ENCODE measurements around the gene AMER2.

The AMER2 gene

GRCh38 chr13:25198647-25199046 is 26.6 kb upstream of the AMER2 start:
- DNase-seq (ENCODE audit: low spot score in 2 of 2) (no peak), ATAC-seq (replicated peaks; ENCODE audit: extremely low read depth, poor library complexity, severe bottlenecking) (no peak)
- Mint-ChIP-seq H3K4me3 (no peak overlapping the region), H3K27ac (ENCODE audit: low read depth) (no peak overlapping the region), H3K4me1 (no peaks in the 10 kb centered on the region), H3K27me3 (peaks cover 59% of the 10 kb centered on the region), H3K36me3 (ENCODE audit: insufficient read depth) (no peaks in the 10 kb centered on the region), H3K9me3 (no peaks in the 10 kb centered on the region)

GRCh38 chr13:25196971-25197370 is 24.9 kb upstream of the AMER2 start:
- DNase-seq (ENCODE audit: low spot score in 2 of 2) (no peak), ATAC-seq (replicated peaks; ENCODE audit: extremely low read depth, poor library complexity, severe bottlenecking) (no peak)
- no peaks in the 10 kb centered on the region for H3K9me3 Mint-ChIP-seq
- no peaks in the 10 kb centered on the region for H3K36me3 Mint-ChIP-seq (ENCODE audit: insufficient read depth)
- H3K27me3 Mint-ChIP-seq = peaks cover 56% of the 10 kb centered on the region
- H3K4me1 Mint-ChIP-seq = no peaks in the 10 kb centered on the region
- no peak overlapping the region for H3K27ac Mint-ChIP-seq (ENCODE audit: low read depth)
- no peak overlapping the region for H3K4me3 Mint-ChIP-seq

- no peak overlapping the region for H3K4me3 Mint-ChIP-seq
- H3K27me3 Mint-ChIP-seq = peaks cover 64% of the 10 kb centered on the region
- H3K4me1 Mint-ChIP-seq = no peaks in the 10 kb centered on the region
- no peaks in the 10 kb centered on the region for H3K36me3 Mint-ChIP-seq (ENCODE audit: insufficient read depth)
- no peak for DNase-seq (ENCODE audit: low spot score in 2 of 2)
- H3K9me3 Mint-ChIP-seq = no peaks in the 10 kb centered on the region
- no peak for ATAC-seq (replicated peaks; ENCODE audit: extremely low read depth, poor library complexity, severe bottlenecking)
- no peak overlapping the region for H3K27ac Mint-ChIP-seq (ENCODE audit: low read depth)
Observed at GRCh38 chr13:25192936-25193335, 20.8 kb upstream of the AMER2 start.

- Mint-ChIP-seq H3K4me3 (no peak overlapping the region), H3K27ac (ENCODE audit: low read depth) (no peak overlapping the region), H3K9me3 (no peaks in the 10 kb centered on the region), H3K36me3 (ENCODE audit: insufficient read depth) (no peaks in the 10 kb centered on the region), H3K4me1 (no peaks in the 10 kb centered on the region), H3K27me3 (peaks cover 67% of the 10 kb centered on the region)
- no peak for ATAC-seq (replicated peaks; ENCODE audit: extremely low read depth, poor library complexity, severe bottlenecking)
- no peak for DNase-seq (ENCODE audit: low spot score in 2 of 2)
Observed at GRCh38 chr13:25192489-25192888, 20.4 kb upstream of the AMER2 start.

- H3K4me1 Mint-ChIP-seq = no peaks in the 10 kb centered on the region
- DNase-seq (ENCODE audit: low spot score in 2 of 2) (no peak), ATAC-seq (replicated peaks; ENCODE audit: extremely low read depth, poor library complexity, severe bottlenecking) (no peak)
- H3K27ac Mint-ChIP-seq (ENCODE audit: low read depth) = no peak overlapping the region
- no peaks in the 10 kb centered on the region for H3K36me3 Mint-ChIP-seq (ENCODE audit: insufficient read depth)
- H3K4me3 Mint-ChIP-seq = no peak overlapping the region
- H3K27me3 Mint-ChIP-seq = peaks cover 70% of the 10 kb centered on the region
- no peaks in the 10 kb centered on the region for H3K9me3 Mint-ChIP-seq
Observed at GRCh38 chr13:25192052-25192451, 20.0 kb upstream of the AMER2 start.

GRCh38 chr13:25190771-25191170 is 18.7 kb upstream of the AMER2 start:
- no peaks in the 10 kb centered on the region for H3K9me3 Mint-ChIP-seq
- H3K27ac Mint-ChIP-seq (ENCODE audit: low read depth) = no peak overlapping the region
- ATAC-seq (replicated peaks; ENCODE audit: extremely low read depth, poor library complexity, severe bottlenecking) (no peak), DNase-seq (ENCODE audit: low spot score in 2 of 2) (no peak)
- H3K4me1 Mint-ChIP-seq = no peaks in the 10 kb centered on the region
- H3K27me3 Mint-ChIP-seq = peaks cover 62% of the 10 kb centered on the region
- H3K36me3 Mint-ChIP-seq (ENCODE audit: insufficient read depth) = no peaks in the 10 kb centered on the region
- no peak overlapping the region for H3K4me3 Mint-ChIP-seq

GRCh38 chr13:25190256-25190655 is 18.2 kb upstream of the AMER2 start:
- DNase-seq (ENCODE audit: low spot score in 2 of 2) = no peak
- no peaks in the 10 kb centered on the region for H3K4me1 Mint-ChIP-seq
- no peak overlapping the region for H3K27ac Mint-ChIP-seq (ENCODE audit: low read depth)
- H3K9me3 Mint-ChIP-seq = no peaks in the 10 kb centered on the region
- ATAC-seq (replicated peaks; ENCODE audit: extremely low read depth, poor library complexity, severe bottlenecking) = no peak
- peaks cover 64% of the 10 kb centered on the region for H3K27me3 Mint-ChIP-seq
- no peaks in the 10 kb centered on the region for H3K36me3 Mint-ChIP-seq (ENCODE audit: insufficient read depth)
- H3K4me3 Mint-ChIP-seq = no peak overlapping the region

GRCh38 chr13:25187596-25187995 is 15.5 kb upstream of the AMER2 start:
- H3K9me3 Mint-ChIP-seq = no peaks in the 10 kb centered on the region
- H3K27me3 Mint-ChIP-seq = peaks cover 72% of the 10 kb centered on the region
- ATAC-seq (replicated peaks; ENCODE audit: extremely low read depth, poor library complexity, severe bottlenecking) = no peak
- no peak overlapping the region for H3K27ac Mint-ChIP-seq (ENCODE audit: low read depth)
- no peaks in the 10 kb centered on the region for H3K36me3 Mint-ChIP-seq (ENCODE audit: insufficient read depth)
- no peaks in the 10 kb centered on the region for H3K4me1 Mint-ChIP-seq
- no peak overlapping the region for H3K4me3 Mint-ChIP-seq
- DNase-seq (ENCODE audit: low spot score in 2 of 2) = no peak

- H3K27me3 Mint-ChIP-seq = peaks cover 74% of the 10 kb centered on the region
- peaks cover 1% of the 10 kb centered on the region for H3K36me3 Mint-ChIP-seq (ENCODE audit: insufficient read depth)
- H3K27ac Mint-ChIP-seq (ENCODE audit: low read depth) = no peak overlapping the region
- H3K4me3 Mint-ChIP-seq = no peak overlapping the region
- H3K9me3 Mint-ChIP-seq = no peaks in the 10 kb centered on the region
- ATAC-seq (replicated peaks; ENCODE audit: extremely low read depth, poor library complexity, severe bottlenecking) (no peak), DNase-seq (ENCODE audit: low spot score in 2 of 2) (no peak)
- H3K4me1 Mint-ChIP-seq = no peaks in the 10 kb centered on the region
Observed at GRCh38 chr13:25186187-25186586, 14.1 kb upstream of the AMER2 start.

- Mint-ChIP-seq H3K9me3 (no peaks in the 10 kb centered on the region), H3K27ac (ENCODE audit: low read depth) (no peak overlapping the region), H3K36me3 (ENCODE audit: insufficient read depth) (peaks cover 1% of the 10 kb centered on the region), H3K4me3 (no peak overlapping the region), H3K27me3 (peaks cover 81% of the 10 kb centered on the region), H3K4me1 (peaks cover 6% of the 10 kb centered on the region)
- DNase-seq (ENCODE audit: low spot score in 2 of 2) = no peak
- ATAC-seq (replicated peaks; ENCODE audit: extremely low read depth, poor library complexity, severe bottlenecking) = no peak
Observed at GRCh38 chr13:25181597-25181996, 9.5 kb upstream of the AMER2 start.

GRCh38 chr13:25180775-25181537 is 8.9 kb upstream of the AMER2 start:
- no peak for DNase-seq (ENCODE audit: low spot score in 2 of 2)
- peaks cover 84% of the 10 kb centered on the region for H3K27me3 Mint-ChIP-seq
- no peak overlapping the region for H3K4me3 Mint-ChIP-seq
- H3K9me3 Mint-ChIP-seq = no peaks in the 10 kb centered on the region
- H3K36me3 Mint-ChIP-seq (ENCODE audit: insufficient read depth) = peaks cover 1% of the 10 kb centered on the region
- H3K27ac Mint-ChIP-seq (ENCODE audit: low read depth) = no peak overlapping the region
- no peak for ATAC-seq (replicated peaks; ENCODE audit: extremely low read depth, poor library complexity, severe bottlenecking)
- H3K4me1 Mint-ChIP-seq = peaks cover 6% of the 10 kb centered on the region

- DNase-seq (ENCODE audit: low spot score in 2 of 2) = no peak
- Mint-ChIP-seq H3K27me3 (peaks cover 84% of the 10 kb centered on the region), H3K27ac (ENCODE audit: low read depth) (no peak overlapping the region), H3K36me3 (ENCODE audit: insufficient read depth) (peaks cover 1% of the 10 kb centered on the region), H3K9me3 (no peaks in the 10 kb centered on the region), H3K4me3 (no peak overlapping the region), H3K4me1 (peaks cover 6% of the 10 kb centered on the region)
- ATAC-seq (replicated peaks; ENCODE audit: extremely low read depth, poor library complexity, severe bottlenecking) = no peak
Observed at GRCh38 chr13:25179832-25180774, 8.0 kb upstream of the AMER2 start.

- H3K27ac Mint-ChIP-seq (ENCODE audit: low read depth) = no peak overlapping the region
- H3K4me1 Mint-ChIP-seq = peaks cover 6% of the 10 kb centered on the region
- DNase-seq (ENCODE audit: low spot score in 2 of 2) (no peak), ATAC-seq (replicated peaks; ENCODE audit: extremely low read depth, poor library complexity, severe bottlenecking) (no peak)
- H3K4me3 Mint-ChIP-seq = no peak overlapping the region
- peaks cover 1% of the 10 kb centered on the region for H3K36me3 Mint-ChIP-seq (ENCODE audit: insufficient read depth)
- H3K9me3 Mint-ChIP-seq = no peaks in the 10 kb centered on the region
- H3K27me3 Mint-ChIP-seq = peaks cover 89% of the 10 kb centered on the region
Observed at GRCh38 chr13:25179011-25179410, 6.9 kb upstream of the AMER2 start.
